H9 (cell line): ENCODE results near the gene KCNMA1. TPM values are rescaled to one million over a fixed set of nuclear protein-coding genes. Genes with fewer than 3 reads are reported as not detected.

Experiments
- DNase-seq: peaks from one replicate; pipeline ENCODE4 v3.0.0-alpha.2; 2017
- H2AFZ ChIP-seq: one replicate; pipeline ENCODE4 v1.6.1; 2013; ENCODE audit warnings: mild to moderate bottlenecking, low read length, control low read depth, moderate library complexity
- H2AK5ac ChIP-seq: 2 replicates; pipeline ENCODE4 v1.6.1; 2013; ENCODE audit warnings: low read length, control low read depth, mixed read lengths; ENCODE audit not compliant: insufficient read length
- H2BK120ac ChIP-seq: one replicate; pipeline ENCODE4 v1.6.1; 2013; ENCODE audit warnings: low read depth, mild to moderate bottlenecking, low read length, control low read depth, inconsistent platforms; ENCODE audit not compliant: poor library complexity, severe bottlenecking
- H2BK12ac ChIP-seq: 2 replicates; pipeline ENCODE4 v1.6.1; 2013; ENCODE audit warnings: low read length, control low read depth, mixed read lengths, low read depth; ENCODE audit not compliant: insufficient read length
- H2BK15ac ChIP-seq: 2 replicates; pipeline ENCODE4 v1.6.1; 2013; ENCODE audit warnings: low read depth, low read length, control low read depth
- H2BK20ac ChIP-seq: one replicate; pipeline ENCODE4 v1.6.1; 2013; ENCODE audit warnings: low read depth, mild to moderate bottlenecking, low read length, control low read depth, inconsistent platforms; ENCODE audit not compliant: poor library complexity, severe bottlenecking
- H2BK5ac ChIP-seq: 2 replicates; pipeline ENCODE4 v1.6.1; 2013; ENCODE audit warnings: low read length, control low read depth, mixed read lengths; ENCODE audit not compliant: insufficient read length
- H3K14ac ChIP-seq: 2 replicates; pipeline ENCODE4 v1.6.1; 2013; ENCODE audit warnings: low read length, control low read depth; ENCODE audit not compliant: insufficient read depth
- H3K18ac ChIP-seq: 2 replicates; pipeline ENCODE4 v1.6.1; 2013; ENCODE audit warnings: low read depth, mild to moderate bottlenecking, mixed read lengths, low read length, control low read depth; ENCODE audit not compliant: insufficient read length
- H3K23ac ChIP-seq: 2 replicates; pipeline ENCODE4 v1.6.1; 2013; ENCODE audit warnings: low read length, control low read depth, mixed read lengths, low read depth; ENCODE audit not compliant: insufficient read length
- H3K23me2 ChIP-seq: 2 replicates; pipeline ENCODE4 v1.6.1; 2013; ENCODE audit warnings: low read depth, mild to moderate bottlenecking, mixed read lengths, low read length, control low read depth; ENCODE audit not compliant: insufficient read length, poor library complexity, severe bottlenecking
- H3K27ac ChIP-seq: 2 replicates; pipeline ENCODE4 v1.5.1; 2013; ENCODE audit warnings: low read length, control low read depth, mixed read lengths, low read depth; ENCODE audit not compliant: insufficient read length
- H3K27me3 ChIP-seq: 2 replicates; pipeline ENCODE4 v1.6.1; 2013; ENCODE audit warnings: low read length, control low read depth, inconsistent platforms; ENCODE audit not compliant: insufficient read depth
- H3K4ac ChIP-seq: 2 replicates; pipeline ENCODE4 v1.6.1; 2013; ENCODE audit warnings: low read depth, mild to moderate bottlenecking, control low read depth, inconsistent platforms, low read length, moderate library complexity
- H3K4me1 ChIP-seq: 2 replicates; pipeline ENCODE4 v1.6.1; 2013; ENCODE audit warnings: low read length, control low read depth, inconsistent platforms; ENCODE audit not compliant: insufficient read depth
- H3K4me2 ChIP-seq: 2 replicates; pipeline ENCODE4 v1.6.1; 2013; ENCODE audit warnings: low read length, control low read depth, mixed read lengths; ENCODE audit not compliant: insufficient read length, insufficient read depth
- H3K56ac ChIP-seq: 2 replicates; pipeline ENCODE4 v1.6.1; 2013; ENCODE audit warnings: low read depth, mild to moderate bottlenecking, mixed read lengths, low read length, control low read depth; ENCODE audit not compliant: insufficient read length
- H3K79me1 ChIP-seq: 2 replicates; pipeline ENCODE4 v1.6.1; 2013; ENCODE audit warnings: low read depth, mild to moderate bottlenecking, moderate library complexity, low read length, control low read depth, inconsistent platforms; ENCODE audit not compliant: insufficient read depth, poor library complexity, severe bottlenecking
- H3K79me2 ChIP-seq: 2 replicates; pipeline ENCODE4 v1.6.1; 2013; ENCODE audit warnings: low read length, control low read depth, inconsistent platforms; ENCODE audit not compliant: insufficient read depth
- H3K9ac ChIP-seq: 2 replicates; pipeline ENCODE4 v1.6.1; 2013; ENCODE audit warnings: low read length, control low read depth, mixed read lengths; ENCODE audit not compliant: insufficient read length; ENCODE audit errors: extremely low read depth
- H3K9me3 ChIP-seq: one replicate; pipeline ENCODE4 v1.6.1; 2013; ENCODE audit warnings: low read depth, low read length, inconsistent platforms; ENCODE audit not compliant: control insufficient read depth
- H3T11ph ChIP-seq: one replicate; pipeline ENCODE4 v1.6.1; 2013; ENCODE audit warnings: mild to moderate bottlenecking, low read length, control low read depth, inconsistent platforms
- H4K20me1 ChIP-seq: one replicate; pipeline ENCODE4 v1.6.1; 2013; ENCODE audit not compliant: control insufficient read depth, insufficient read length, insufficient read depth
- H4K5ac ChIP-seq: 2 replicates; pipeline ENCODE4 v1.6.1; 2013; ENCODE audit warnings: low read depth, mild to moderate bottlenecking, mixed read lengths, low read length, control low read depth; ENCODE audit not compliant: insufficient read length
- H4K8ac ChIP-seq: replicated peaks from 2 replicates; pipeline ENCODE4 v1.6.1; 2013; ENCODE audit warnings: low read length, control low read depth, mixed read lengths, low read depth; ENCODE audit not compliant: insufficient read length
- H4K91ac ChIP-seq: 2 replicates; pipeline ENCODE4 v1.6.1; 2013; ENCODE audit warnings: low read depth, mild to moderate bottlenecking, moderate library complexity, mixed read lengths, low read length, control low read depth; ENCODE audit not compliant: insufficient read length
- H3K27ac Mint-ChIP-seq, 3 experiments: 2 replicates in 2 of 3; 3 replicates in 1 of 3; pipeline ENCODE4 v1.8.0; 2020 to 2021; ENCODE audit warnings: mixed read lengths in 3 of 3, mild to moderate bottlenecking in 1 of 3, moderate library complexity in 1 of 3
- H3K27me3 Mint-ChIP-seq: 2 replicates; pipeline ENCODE4 v1.8.0; 2021; ENCODE audit warnings: low read depth, mild to moderate bottlenecking, moderate library complexity, mixed read lengths
- H3K36me3 Mint-ChIP-seq, 3 experiments: 2 replicates in 2 of 3; 3 replicates in 1 of 3; pipeline ENCODE4 v1.8.0; 2020 to 2021; ENCODE audit warnings: low read depth in 3 of 3, mixed read lengths in 3 of 3; ENCODE audit not compliant: insufficient read depth in 1 of 3
- H3K4me1 Mint-ChIP-seq, 2 experiments: 2 replicates each; pipeline ENCODE4 v1.8.0; 2020; ENCODE audit warnings: mixed read lengths in 2 of 2
- H3K4me3 Mint-ChIP-seq, 2 experiments: 2 replicates in 1 of 2; 3 replicates in 1 of 2; pipeline ENCODE4 v1.8.0; 2020 to 2021; ENCODE audit warnings: mild to moderate bottlenecking in 2 of 2, mixed read lengths in 2 of 2, moderate library complexity in 1 of 2
- H3K9me3 Mint-ChIP-seq, 2 experiments: 2 replicates in 1 of 2; 3 replicates in 1 of 2; pipeline ENCODE4 v1.8.0; 2020; ENCODE audit warnings: mild to moderate bottlenecking in 2 of 2, mixed read lengths in 2 of 2, moderate library complexity in 1 of 2
- CTCF ChIP-seq: fragments of 200-600 bp; sonication (generic); conservative IDR thresholded peaks from 3 replicates; pipeline ENCODE4 v1.8.0; 2021; ENCODE audit warnings: antibody characterized with exemption, mild to moderate bottlenecking
- WGBS: extraction: QIAGEN DNeasy Blood & Tissue Kit; methylation state at CpG from one replicate; pipeline ENCODE4 v1.1.7; 2013; ENCODE audit warnings: missing lambda C conversion rate, low lambda C conversion rate, mixed read lengths; ENCODE audit not compliant: insufficient read length; ENCODE audit errors: extremely low coverage; 5-methylcytosine and 5-hydroxymethylcytosine counted together
- total RNA-seq: library from RNA; stranded (reverse); gene quantifications from 2 replicates; pipeline ENCODE4 v1.2.1, GENCODE V29; 2021

The KCNMA1 gene
- total RNA-seq, 1 experiment from 2014 or later: 2.0 TPM

GRCh38 chr10:77392851-77393250, 244.8 kb downstream of the KCNMA1 start:
- Histone ChIP-seq H2BK5ac (no peak overlapping the region), H3K4me2 (no peak overlapping the region), H3K4me1 (peaks cover 5% of the 10 kb centered on the region; the same call in 1 of the 2 replicates), H3K79me1 (no peaks in the 10 kb centered on the region), H3K56ac (no peak overlapping the region), H3K27me3 (no peaks in the 10 kb centered on the region), H3K14ac (no peak overlapping the region), H3K18ac (no peak overlapping the region), H2BK12ac (no peak overlapping the region), H3K4ac (no peak overlapping the region), H3K23me2 (no peaks in the 10 kb centered on the region), H3T11ph (no peak overlapping the region), H3K79me2 (no peaks in the 10 kb centered on the region), H3K9me3 (no peaks in the 10 kb centered on the region), H2BK15ac (no peak overlapping the region), H4K20me1 (no peaks in the 10 kb centered on the region), H2BK20ac (no peak overlapping the region), H4K8ac (no peak overlapping the region), H3K27ac (no peak overlapping the region), H2AFZ (no peak overlapping the region), H4K91ac (no peak overlapping the region), H2BK120ac (no peak overlapping the region), H3K9ac (no peak overlapping the region), H2AK5ac (no peak overlapping the region), H3K23ac (no peak overlapping the region), H4K5ac (no peak overlapping the region)
- Mint-ChIP-seq H3K36me3 (no peaks in the 10 kb centered on the region), H3K27ac (peak overlapping the region in 1 of 3 experiments; percentile 89; a peak in 2 of 7 replicates), H3K4me1 (peaks cover 29 to 35% of the 10 kb centered on the region in 2 experiments), H3K4me3 (no peak overlapping the region), H3K27me3 (no peaks in the 10 kb centered on the region; the same call in none of the 2 replicates), H3K9me3 (no peaks in the 10 kb centered on the region)
- no peak for DNase-seq
- WGBS: no CpG with 5 or more reads among the region's 6 CpGs
- no peak for TF ChIP-seq CTCF
